ENCODE measurements around the gene SLC6A12.
"Not testable (repeated sequence)": the region's sequence is repeated elsewhere in the genome, so short reads cannot be mapped to it uniquely, and the experiment has no call there.

SLC6A12 gene

DNA sequence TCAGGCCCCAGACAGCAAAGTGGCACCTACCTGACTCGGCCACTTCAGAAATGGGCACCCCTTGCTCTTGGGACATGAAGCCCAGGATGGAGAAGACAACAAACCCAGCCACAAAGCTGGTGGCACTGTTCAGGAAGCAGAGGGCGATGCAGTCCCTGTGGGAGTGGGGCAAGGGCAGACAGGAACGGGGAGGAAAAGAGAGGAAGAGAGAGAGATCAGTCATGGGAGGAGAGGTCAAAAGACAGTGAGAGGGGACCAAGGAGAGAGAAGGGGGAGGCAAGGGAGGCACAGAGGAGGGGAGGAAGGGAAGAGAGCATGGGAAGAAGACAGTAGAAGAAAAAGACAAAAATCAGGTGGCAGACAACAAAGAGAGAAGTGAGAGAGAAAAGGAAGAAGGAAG, 16.6 kb downstream of the SLC6A12 start:
- no peak for DNase-seq (ENCODE audit: low read depth)

GRCh38 chr12:196436-196835, 17.5 kb downstream of the SLC6A12 start:
- no peak for DNase-seq (ENCODE audit: low read depth)

- no peak for DNase-seq (ENCODE audit: low read depth)
Measured at GRCh38 chr12:195951-196350, 18.0 kb downstream of the SLC6A12 start.

GRCh38 chr12:195156-195555, 18.8 kb downstream of the SLC6A12 start:
- DNase-seq (ENCODE audit: low read depth), result no peak

- no peak for DNase-seq (ENCODE audit: low read depth)
Measured at GRCh38 chr12:194276-194675, 19.7 kb downstream of the SLC6A12 start.

DNA sequence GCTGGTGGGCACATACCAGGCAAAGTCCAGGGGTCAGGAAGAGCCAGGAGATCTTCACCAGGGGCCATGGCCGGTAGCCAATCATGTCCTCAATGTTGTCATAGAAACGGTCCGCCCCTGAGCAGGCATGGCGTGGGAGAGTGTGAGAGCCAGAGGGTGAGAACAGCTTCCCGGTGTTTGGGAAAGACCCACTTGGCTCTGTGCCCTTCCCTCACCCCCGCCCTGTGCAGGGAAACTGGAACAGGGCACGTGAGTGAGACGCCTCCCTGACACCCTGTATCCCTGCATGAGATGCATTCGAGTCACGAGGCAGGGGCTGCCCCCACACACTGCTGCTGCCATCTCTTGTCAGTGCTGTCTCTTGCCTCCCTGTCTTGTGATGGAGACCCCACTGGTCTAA, 20.7 kb downstream of the SLC6A12 start:
- no peak for DNase-seq (ENCODE audit: low read depth)

GRCh38 chr12:191541-191940, 22.4 kb downstream of the SLC6A12 start:
- DNase-seq (ENCODE audit: low read depth), result no peak

DNA sequence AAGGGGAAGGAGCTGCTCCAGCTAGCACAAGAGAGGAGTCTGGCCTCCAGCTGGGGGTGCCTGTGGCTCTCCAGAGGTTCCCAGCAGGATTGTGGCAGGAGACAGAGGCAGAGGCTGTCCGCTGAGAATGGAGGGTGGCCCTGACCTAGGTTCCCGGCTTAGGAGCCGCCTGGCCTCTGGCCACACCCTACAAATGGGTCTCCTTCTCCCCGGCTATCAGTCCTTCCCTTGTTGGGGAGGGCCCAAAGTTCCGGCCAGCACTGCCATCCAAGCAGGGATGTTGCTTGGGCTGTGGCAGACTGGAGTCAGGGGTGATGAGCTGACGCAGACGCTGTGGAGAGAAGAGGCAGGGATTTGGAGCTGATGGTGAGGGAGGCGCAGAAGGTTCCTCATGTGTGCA, 23.1 kb downstream of the SLC6A12 start:
- DNase-seq (ENCODE audit: low read depth), result no peak

DNA sequence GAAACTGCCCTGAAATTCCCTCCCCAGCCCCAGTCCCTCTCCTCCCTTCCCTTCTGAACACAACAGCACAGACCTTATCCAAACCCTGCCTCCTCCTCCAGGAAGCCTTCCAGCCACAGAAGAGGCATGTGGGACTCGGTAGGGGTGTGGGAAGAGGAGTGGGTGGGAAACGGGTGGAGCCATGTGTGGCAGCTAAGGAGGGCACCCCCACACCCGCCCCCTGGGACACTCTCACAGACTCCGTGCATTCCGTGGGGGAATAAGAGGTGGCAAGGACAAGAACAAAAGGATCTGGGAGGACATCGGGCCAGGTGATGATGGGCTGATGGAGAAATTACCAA, 24.4 kb downstream of the SLC6A12 start:
- no peak for DNase-seq (ENCODE audit: low read depth)

- DNase-seq (ENCODE audit: low read depth), result peak; percentile 35
Measured at GRCh38 chr12:188910-189621, 24.9 kb downstream of the SLC6A12 start.

- DNase-seq (ENCODE audit: low read depth), result not testable (repeated sequence)
Measured at GRCh38 chr12:187986-188909, 25.7 kb downstream of the SLC6A12 start.

GRCh38 chr12:186006-186625, 27.8 kb downstream of the SLC6A12 start:
- no peak for DNase-seq (ENCODE audit: low read depth)

- no peak for DNase-seq (ENCODE audit: low read depth)
Measured at GRCh38 chr12:185576-185955, 28.4 kb downstream of the SLC6A12 start.

GRCh38 chr12:184811-185575, 29.0 kb downstream of the SLC6A12 start:
- DNase-seq (ENCODE audit: low read depth), result no peak

- no peak for DNase-seq (ENCODE audit: low read depth)
Measured at GRCh38 chr12:182381-182892, 31.5 kb downstream of the SLC6A12 start.

GRCh38 chr12:181921-182320, 32.0 kb downstream of the SLC6A12 start:
- no peak for DNase-seq (ENCODE audit: low read depth)

DNA sequence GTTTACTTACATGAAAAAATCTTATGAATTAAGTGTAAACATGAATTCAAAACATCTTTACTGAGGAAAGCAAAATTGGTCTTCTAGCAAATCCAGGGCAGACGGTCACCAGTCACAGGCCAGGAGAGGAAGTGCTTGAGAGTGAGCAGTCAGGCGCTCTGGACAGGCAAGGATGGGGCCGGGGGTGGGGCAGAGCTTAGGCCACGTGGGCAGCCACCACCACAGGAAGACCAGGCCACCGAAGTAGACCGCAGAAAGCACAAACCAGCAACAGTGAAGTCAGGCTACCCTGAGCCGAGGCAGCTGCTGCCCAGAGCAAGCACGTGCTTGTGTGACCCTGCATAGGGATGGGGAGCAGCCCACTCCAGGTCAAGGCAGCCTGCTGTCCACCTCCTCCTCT, 33.5 kb downstream of the SLC6A12 start:
- no peak for DNase-seq (ENCODE audit: low read depth)

DNA sequence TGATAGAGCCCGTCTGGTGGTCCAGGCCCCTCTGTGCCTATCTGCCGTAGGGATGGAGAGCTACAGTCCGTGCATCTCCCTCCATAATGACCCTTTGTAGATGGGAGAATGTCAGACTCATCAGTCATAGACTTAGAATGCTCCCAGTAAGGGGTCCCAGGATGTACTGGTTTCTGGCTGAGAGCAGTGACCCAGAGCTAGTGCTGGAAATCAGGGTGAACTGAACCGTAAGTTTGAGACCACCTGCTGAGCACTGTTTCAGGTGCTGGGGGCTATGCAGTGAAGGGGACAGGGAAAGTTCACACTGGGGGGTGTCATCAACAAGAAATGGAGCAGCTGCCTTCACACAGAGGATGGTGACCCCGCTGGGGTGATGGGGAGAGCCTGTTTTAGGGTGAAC, 34.1 kb downstream of the SLC6A12 start:
- no peak for DNase-seq (ENCODE audit: low read depth)

DNA sequence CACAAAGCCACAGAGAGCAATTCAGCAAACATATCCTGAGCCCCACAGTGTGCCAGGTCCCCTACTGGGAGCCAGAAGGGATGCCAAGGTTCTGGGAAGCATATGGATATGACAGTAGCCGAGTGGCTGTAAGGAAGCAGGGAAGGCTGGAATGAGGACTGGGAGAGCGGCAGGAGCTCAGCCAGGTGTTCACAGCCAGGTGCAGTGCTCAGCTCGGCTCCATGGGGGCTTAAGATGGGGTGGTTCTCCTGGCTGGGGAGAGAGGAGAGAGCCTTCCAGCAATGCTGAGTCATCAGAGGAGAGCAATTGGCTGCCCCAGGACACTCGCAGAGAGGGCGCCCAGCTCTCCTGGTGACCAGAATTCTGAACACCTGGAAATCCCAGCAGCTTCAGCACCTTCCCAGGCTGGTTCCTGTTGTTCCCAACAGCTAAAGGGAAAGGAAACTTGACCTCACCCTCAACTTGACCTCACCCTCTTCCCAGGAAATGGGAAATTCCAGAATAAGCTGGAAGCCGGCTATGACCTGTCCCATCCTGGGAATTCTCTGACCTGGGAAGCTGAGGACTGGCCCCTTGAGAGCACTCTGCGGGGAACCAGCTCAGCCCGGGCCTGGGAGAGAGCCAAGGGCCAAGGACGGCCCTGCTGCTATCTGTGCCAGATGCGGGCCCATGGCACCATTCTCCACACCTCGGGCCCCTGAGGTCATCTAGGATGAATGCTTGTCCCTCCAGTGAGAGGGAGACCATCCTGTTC, 34.6 kb downstream of the SLC6A12 start:
- DNase-seq (ENCODE audit: low read depth), result no peak

- DNase-seq (ENCODE audit: low read depth), result no peak
Measured at GRCh38 chr12:178829-179109, 35.2 kb downstream of the SLC6A12 start.

GRCh38 chr12:177980-178828, 35.8 kb downstream of the SLC6A12 start:
- DNase-seq (ENCODE audit: low read depth), result no peak
